D721Med (cell line): ENCODE measurements around the gene CBFA2T3.

Source experiments
- DNase-seq: peaks from one replicate; pipeline ENCODE4 v3.0.0; 2011; ENCODE audit warnings: low spot score; ENCODE audit not compliant: insufficient read length
- FAIRE-seq: peaks from 2 replicates; lab custom pipeline; 2011; peaks lifted over from hg19 to GRCh38; lab: Jason Lieb, UNC
- TF ChIP-seq, protein P1 (sequence below): IDR thresholded peaks from 2 replicates; pipeline ENCODE4 v1.5.1; 2012; ENCODE audit warnings: mild to moderate bottlenecking, control low read depth; ENCODE audit not compliant: insufficient read depth; ENCODE audit errors: missing control alignments

CBFA2T3 gene

DNA sequence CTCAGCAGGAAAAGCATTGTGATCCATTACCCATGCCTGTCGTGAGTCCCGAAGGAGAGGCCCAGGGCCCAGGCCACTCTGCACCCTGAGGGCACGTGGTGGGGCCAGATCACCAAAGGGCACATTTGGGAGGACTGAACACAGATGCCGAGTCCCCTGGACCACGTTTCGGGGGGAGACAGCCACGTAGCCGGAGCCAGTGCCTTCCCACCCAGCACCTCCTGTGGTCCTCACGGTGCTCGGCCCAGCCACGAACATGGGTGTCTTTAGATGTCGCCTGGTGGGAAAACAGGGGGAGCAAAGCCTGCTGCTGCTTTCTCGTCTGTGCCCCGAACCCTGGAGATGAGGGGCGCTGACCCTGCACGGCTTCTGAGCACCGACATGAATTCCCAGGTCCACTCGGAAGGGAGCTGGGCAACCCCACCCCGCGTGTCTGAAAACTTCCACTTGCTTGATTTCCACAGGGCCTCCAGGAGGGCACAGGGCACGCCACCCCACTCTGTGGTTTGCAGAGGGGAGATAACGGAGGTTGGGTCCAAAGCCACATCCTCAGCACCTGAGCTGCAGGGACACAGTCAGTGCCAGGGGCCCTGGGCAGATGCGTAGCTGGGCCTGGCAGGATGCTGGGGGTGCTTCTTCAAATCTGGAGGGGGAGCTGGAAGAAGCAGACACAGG lies 14.4 kb downstream of the CBFA2T3 start:
- DNase-seq (no peak), FAIRE-seq (no peak)
- TF ChIP-seq, protein P1, sequence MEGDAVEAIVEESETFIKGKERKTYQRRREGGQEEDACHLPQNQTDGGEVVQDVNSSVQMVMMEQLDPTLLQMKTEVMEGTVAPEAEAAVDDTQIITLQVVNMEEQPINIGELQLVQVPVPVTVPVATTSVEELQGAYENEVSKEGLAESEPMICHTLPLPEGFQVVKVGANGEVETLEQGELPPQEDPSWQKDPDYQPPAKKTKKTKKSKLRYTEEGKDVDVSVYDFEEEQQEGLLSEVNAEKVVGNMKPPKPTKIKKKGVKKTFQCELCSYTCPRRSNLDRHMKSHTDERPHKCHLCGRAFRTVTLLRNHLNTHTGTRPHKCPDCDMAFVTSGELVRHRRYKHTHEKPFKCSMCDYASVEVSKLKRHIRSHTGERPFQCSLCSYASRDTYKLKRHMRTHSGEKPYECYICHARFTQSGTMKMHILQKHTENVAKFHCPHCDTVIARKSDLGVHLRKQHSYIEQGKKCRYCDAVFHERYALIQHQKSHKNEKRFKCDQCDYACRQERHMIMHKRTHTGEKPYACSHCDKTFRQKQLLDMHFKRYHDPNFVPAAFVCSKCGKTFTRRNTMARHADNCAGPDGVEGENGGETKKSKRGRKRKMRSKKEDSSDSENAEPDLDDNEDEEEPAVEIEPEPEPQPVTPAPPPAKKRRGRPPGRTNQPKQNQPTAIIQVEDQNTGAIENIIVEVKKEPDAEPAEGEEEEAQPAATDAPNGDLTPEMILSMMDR = no peak

DNA sequence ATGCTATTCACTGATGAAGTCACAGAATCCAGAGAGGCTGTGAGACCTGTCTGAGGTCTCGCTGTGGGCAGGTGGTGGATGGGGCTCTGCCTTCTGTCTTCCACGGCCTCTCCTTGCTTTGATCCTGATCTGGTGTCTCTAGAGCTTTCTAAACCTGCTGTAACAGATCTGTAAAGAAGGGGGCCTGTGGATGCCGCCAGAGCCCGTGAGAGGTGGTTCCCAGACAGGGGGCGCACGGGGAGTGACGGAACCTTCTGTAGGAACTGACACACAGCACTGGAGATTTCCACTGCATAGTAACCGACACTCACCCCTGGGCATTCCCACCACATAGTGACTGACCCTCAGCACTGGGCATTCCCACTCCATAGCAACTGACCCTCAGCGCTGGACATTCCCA lies 16.0 kb downstream of the CBFA2T3 start:
- TF ChIP-seq, protein P1 = no peak
- no peak for DNase-seq
- FAIRE-seq = no peak

DNA sequence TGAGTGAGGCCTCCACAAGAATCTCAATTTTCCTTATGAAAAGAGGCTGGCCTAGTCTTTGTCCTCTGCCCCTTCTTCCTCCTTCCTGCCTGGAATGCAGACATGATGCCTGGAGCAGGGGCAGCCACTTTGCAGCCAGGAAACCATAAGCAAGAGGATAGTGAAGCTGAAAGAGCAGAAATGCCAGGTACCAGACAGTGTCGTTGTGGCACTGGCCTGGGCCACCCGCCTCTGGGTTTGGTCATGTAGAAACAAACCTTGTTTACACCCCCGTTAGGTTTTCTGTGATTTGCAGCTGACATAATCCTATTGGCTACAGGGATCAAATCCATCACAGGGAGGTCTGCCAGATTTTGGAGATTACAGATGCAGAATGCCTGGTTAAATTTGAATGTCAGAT lies 16.5 kb downstream of the CBFA2T3 start:
- FAIRE-seq (no peak), DNase-seq (no peak)
- TF ChIP-seq, protein P1 = no peak

DNA sequence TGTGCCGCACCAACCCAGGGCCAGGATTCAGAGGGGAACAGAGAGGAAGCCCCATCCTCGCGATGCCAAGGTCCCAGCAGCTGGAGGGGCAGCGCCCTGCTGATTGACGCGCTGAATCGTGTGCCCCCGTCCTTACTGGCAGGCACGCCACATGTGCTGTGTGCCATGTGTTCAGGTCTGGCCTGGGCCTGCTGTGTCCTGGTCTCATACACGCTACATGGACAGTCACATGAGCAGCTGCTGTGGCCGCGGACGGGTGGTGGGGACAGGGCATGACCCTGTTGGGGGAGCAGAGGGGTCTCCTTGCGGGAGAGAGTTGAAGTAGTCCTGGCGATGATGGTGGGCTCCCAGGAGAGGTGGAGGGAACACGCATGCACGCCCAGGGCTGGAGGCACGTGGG lies 18.0 kb downstream of the CBFA2T3 start:
- TF ChIP-seq, protein P1 = no peak
- DNase-seq = no peak
- no peak for FAIRE-seq

DNA sequence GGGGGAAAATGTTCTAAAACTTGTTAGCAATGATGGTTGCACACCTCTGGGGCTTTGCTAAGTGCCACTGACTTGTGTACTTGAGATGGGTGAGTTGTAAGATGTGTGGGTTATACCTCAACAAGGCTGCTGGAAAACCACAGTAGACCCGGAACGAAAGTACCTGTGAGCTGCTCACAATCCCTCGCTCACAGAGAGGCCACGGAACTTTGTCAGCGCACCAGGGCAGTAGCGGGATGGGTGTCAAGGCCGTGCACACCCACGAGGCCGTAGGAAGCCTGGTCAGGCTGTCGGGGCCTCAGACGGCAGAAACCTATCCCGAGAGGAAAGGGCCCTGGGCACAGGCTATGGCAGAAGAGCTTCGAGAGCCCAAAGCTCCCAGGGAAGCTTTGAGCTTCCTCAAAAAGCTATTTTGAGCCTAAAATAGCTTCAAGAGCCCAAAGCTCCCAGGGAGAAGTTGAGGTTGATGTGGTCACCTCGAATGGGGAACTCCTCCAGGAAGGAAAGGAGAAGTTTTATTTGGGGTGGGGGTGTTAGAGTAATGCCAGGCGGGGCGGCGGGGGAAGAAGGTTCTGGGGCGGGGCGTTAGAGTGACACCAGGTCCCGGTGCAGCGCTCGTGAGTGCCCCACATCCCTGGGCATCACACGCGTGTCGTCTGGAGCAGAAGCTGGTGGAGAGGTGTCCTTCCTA lies 19.0 kb downstream of the CBFA2T3 start:
- DNase-seq (no peak), FAIRE-seq (no peak)

DNA sequence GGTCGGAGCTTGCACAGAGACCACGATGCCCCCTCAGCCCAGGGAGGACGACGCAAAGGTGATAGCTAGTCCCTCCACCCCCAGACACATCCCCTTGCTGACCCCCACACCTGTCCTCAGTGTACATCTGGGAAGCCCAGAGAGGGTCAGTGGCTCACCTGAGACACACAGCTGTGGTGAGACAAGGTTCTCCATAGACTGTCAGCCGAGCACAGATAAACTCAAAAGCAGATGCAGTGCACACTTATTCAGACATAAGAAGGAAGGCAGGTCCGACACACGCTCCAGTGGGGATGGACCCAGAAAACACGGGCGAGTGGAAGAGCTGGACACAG lies 19.6 kb downstream of the CBFA2T3 start:
- FAIRE-seq = no peak
- TF ChIP-seq, protein P1 = no peak

More for the DNA sequence above, 19.0 kb downstream of the CBFA2T3 start:
- TF ChIP-seq, protein P1 = no peak

More for the DNA sequence above, 19.6 kb downstream of the CBFA2T3 start:
- no peak for DNase-seq
